GM21367 (cell line): ENCODE data around the gene CD2BP2.

Experiments
- ATAC-seq: cut with Tn5 transposase; IDR thresholded peaks from one replicate; pipeline ENCODE4 v1.9.1; 2021; ENCODE audit not compliant: unreplicated experiment

Gene CD2BP2

GRCh38 chr16:30361180-30361579 is 6.1 kb upstream of the CD2BP2 start:
- no peak for ATAC-seq

GRCh38 chr16:30359871-30360170 is 4.7 kb upstream of the CD2BP2 start:
- ATAC-seq = no peak

GRCh38 chr16:30358990-30359870 is 4.1 kb upstream of the CD2BP2 start:
- ATAC-seq = no peak

GRCh38 chr16:30358577-30358936 is 3.4 kb upstream of the CD2BP2 start:
- ATAC-seq = no peak

GRCh38 chr16:30357715-30358576 is 2.8 kb upstream of the CD2BP2 start:
- ATAC-seq = no peak

GRCh38 chr16:30357085-30357714 is 2.1 kb upstream of the CD2BP2 start:
- no peak for ATAC-seq

GRCh38 chr16:30356401-30357084 is 1.4 kb upstream of the CD2BP2 start:
- ATAC-seq = no peak

- ATAC-seq = no peak
Observed at GRCh38 chr16:30355954-30356308, 823 bp upstream of the CD2BP2 start.

GRCh38 chr16:30354423-30355143 is 525 bp downstream of the CD2BP2 start:
- ATAC-seq = peak; percentile 2

GRCh38 chr16:30353438-30354129 is 1.5 kb downstream of the CD2BP2 start:
- no peak for ATAC-seq

- ATAC-seq = no peak
Observed at GRCh38 chr16:30352488-30353401, 2.4 kb downstream of the CD2BP2 start.

GRCh38 chr16:30351586-30352419 is 3.3 kb downstream of the CD2BP2 start:
- no peak for ATAC-seq

GRCh38 chr16:30351001-30351441 is 4.1 kb downstream of the CD2BP2 start:
- ATAC-seq = no peak

- ATAC-seq = peak; percentile 36
Observed at GRCh38 chr16:30350134-30350871, 4.8 kb downstream of the CD2BP2 start.

- no peak for ATAC-seq
Observed at GRCh38 chr16:30349675-30350074, 5.4 kb downstream of the CD2BP2 start.

GRCh38 chr16:30348929-30349328 is 6.2 kb downstream of the CD2BP2 start:
- no peak for ATAC-seq

- no peak for ATAC-seq
Observed at GRCh38 chr16:30348113-30348512, 7.0 kb downstream of the CD2BP2 start.
